SU-DHL-6 (cell line): Measurements from ENCODE around the gene GDPD3.

Experiments used
- H2AFZ ChIP-seq: fragments of 200-600 bp; sonication (generic); 2 replicates; pipeline ENCODE4 v1.6.1; 2014; ENCODE audit warnings: low read depth, mild to moderate bottlenecking, moderate library complexity, mixed read lengths, antibody characterized with exemption, low read length; ENCODE audit not compliant: severe bottlenecking
- H3F3A ChIP-seq: fragments of 200-600 bp; shearing (Covaris generic); 2 replicates; pipeline ENCODE4 v1.6.0; 2016; ENCODE audit warnings: antibody characterized with exemption, mild to moderate bottlenecking; ENCODE audit not compliant: insufficient read depth
- H3K27ac ChIP-seq: fragments of 200-600 bp; sonication (generic); 2 replicates; pipeline ENCODE4 v1.5.1; 2016; ENCODE audit warnings: low read depth, mild to moderate bottlenecking, low read length, moderate library complexity, mixed read lengths
- H3K27me3 ChIP-seq: fragments of 200-600 bp; sonication (generic), shearing (Covaris generic); 2 replicates; pipeline ENCODE4 v1.6.0; 2014; ENCODE audit warnings: mild to moderate bottlenecking, low read length
- H3K36me3 ChIP-seq: fragments of 200-600 bp; sonication (generic); 2 replicates; pipeline ENCODE4 v1.6.1; 2014; ENCODE audit warnings: mild to moderate bottlenecking, low read length, mixed read lengths
- H3K4me2 ChIP-seq: fragments of 300-600, 200-600 bp; shearing (Covaris generic), sonication (generic); 2 replicates; pipeline ENCODE4 v1.6.0; 2014; ENCODE audit warnings: low read length, low read depth, mild to moderate bottlenecking; ENCODE audit not compliant: poor library complexity, severe bottlenecking
- H3K4me3 ChIP-seq: fragments of 200-600 bp; sonication (generic); 2 replicates; pipeline ENCODE4 v1.5.1; 2014; ENCODE audit warnings: antibody characterized with exemption, low read length, mild to moderate bottlenecking, mixed read lengths; ENCODE audit not compliant: insufficient read depth, poor library complexity, severe bottlenecking
- H3K79me2 ChIP-seq: fragments of 200-600 bp; sonication (generic); 2 replicates; pipeline ENCODE4 v1.6.1; 2014; ENCODE audit warnings: mild to moderate bottlenecking, low read length, moderate library complexity; ENCODE audit not compliant: insufficient read depth
- H3K9ac ChIP-seq: fragments of 200-600 bp; sonication (generic); 2 replicates; pipeline ENCODE4 v1.7.0; 2014; ENCODE audit warnings: mild to moderate bottlenecking, low read length
- H3K9me2 ChIP-seq: fragments of 200-600 bp; sonication (generic); replicated peaks from 2 replicates; pipeline ENCODE4 v1.6.1; 2014; ENCODE audit warnings: low read length; ENCODE audit not compliant: insufficient read depth
- H3K9me3 ChIP-seq: fragments of 200-600 bp; sonication (generic); 2 replicates; pipeline ENCODE4 v1.6.1; 2014; ENCODE audit warnings: low read length, mixed read lengths; ENCODE audit not compliant: insufficient read depth
- H4K20me1 ChIP-seq: fragments of 200-600 bp; sonication (generic); 2 replicates; pipeline ENCODE4 v1.6.1; 2014; ENCODE audit warnings: low read depth, mild to moderate bottlenecking, antibody characterized with exemption, low read length, moderate library complexity, mixed read lengths
- CTCF ChIP-seq: fragments of 200-600 bp; sonication (generic); IDR thresholded peaks from one replicate; pipeline ENCODE4 v1.5.1; 2017; ENCODE audit warnings: antibody characterized with exemption, mild to moderate bottlenecking, low read length, moderate library complexity; ENCODE audit not compliant: insufficient read depth, poor library complexity, severe bottlenecking
- EZH2phosphoT487 ChIP-seq: fragments of 200-600 bp; sonication (generic), shearing (Covaris generic); conservative IDR thresholded peaks from 2 replicates; pipeline ENCODE4 v1.6.1; 2018; ENCODE audit warnings: mild to moderate bottlenecking, antibody characterized with exemption, low read length, moderate library complexity, mixed read lengths

The GDPD3 gene

GRCh38 chr16:30141750-30142149 lies 28.4 kb upstream of the GDPD3 start:
- H3K4me2 ChIP-seq, result no peak overlapping the region
- no peaks in the 10 kb centered on the region for H3F3A ChIP-seq
- no peaks in the 10 kb centered on the region for H3K36me3 ChIP-seq
- H3K9ac ChIP-seq, result no peak overlapping the region
- no peaks in the 10 kb centered on the region for H4K20me1 ChIP-seq
- no peaks in the 10 kb centered on the region for H3K9me3 ChIP-seq
- H3K9me2 ChIP-seq, result no peaks in the 10 kb centered on the region
- H2AFZ ChIP-seq, result no peak overlapping the region
- no peak overlapping the region for H3K4me3 ChIP-seq
- H3K79me2 ChIP-seq, result no peaks in the 10 kb centered on the region
- no peak for TF ChIP-seq CTCF
- TF ChIP-seq EZH2phosphoT487, result no peak
- no peaks in the 10 kb centered on the region for H3K27me3 ChIP-seq
- H3K27ac ChIP-seq, result no peak overlapping the region

DNA sequence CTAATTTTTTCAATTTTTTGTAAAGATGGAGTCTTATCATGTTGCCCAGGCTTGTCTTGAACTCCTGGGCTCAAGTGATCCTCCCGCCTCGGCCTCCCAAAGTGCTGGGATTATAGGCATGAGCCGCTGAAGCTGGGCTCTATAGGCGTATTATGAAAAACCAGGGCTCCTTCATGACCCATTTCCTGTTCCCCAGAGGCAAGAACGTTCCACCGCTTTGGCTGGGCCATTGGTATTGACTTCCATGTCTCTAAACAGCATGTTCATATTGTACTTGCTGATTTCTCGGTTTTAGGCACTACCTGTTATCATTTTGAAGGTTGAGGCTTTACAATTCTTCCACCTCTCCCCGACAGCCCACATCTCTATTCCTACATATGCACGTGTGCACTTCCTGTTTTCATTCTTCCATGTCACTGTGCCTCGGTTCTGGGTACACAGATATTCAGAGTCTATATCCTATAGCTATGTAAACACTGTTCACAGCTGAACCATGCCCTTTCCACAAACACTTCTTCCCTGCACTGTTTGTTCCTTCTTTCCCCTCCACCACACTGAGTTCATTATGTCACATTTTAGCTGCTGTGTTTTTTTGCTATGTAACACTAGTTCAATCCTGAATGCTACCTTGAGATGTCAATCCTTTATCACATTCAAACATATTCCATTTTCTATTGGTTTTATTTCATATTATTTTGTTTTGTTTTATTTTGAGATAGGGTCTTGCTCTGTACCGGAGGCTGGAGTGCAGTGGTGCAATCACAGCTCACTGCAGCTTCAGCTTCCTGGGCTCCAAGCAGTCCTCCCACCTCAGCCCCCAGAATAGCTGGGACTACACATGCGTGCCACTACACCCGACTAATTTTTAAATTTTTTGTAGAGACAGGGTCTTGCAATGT lies 26.5 kb upstream of the GDPD3 start:
- no peak overlapping the region for H3K4me3 ChIP-seq
- H3K9ac ChIP-seq, result no peak overlapping the region

GRCh38 chr16:30137897-30138296 lies 24.6 kb upstream of the GDPD3 start:
- Histone ChIP-seq H2AFZ (no peak overlapping the region), H3K79me2 (no peaks in the 10 kb centered on the region), H3K4me2 (no peak overlapping the region), H3K36me3 (no peaks in the 10 kb centered on the region), H3K4me3 (no peak overlapping the region), H3F3A (no peaks in the 10 kb centered on the region; the same call in 1 of the 2 replicates), H3K9me3 (no peaks in the 10 kb centered on the region), H4K20me1 (no peaks in the 10 kb centered on the region), H3K9ac (no peak overlapping the region), H3K27me3 (no peaks in the 10 kb centered on the region), H3K9me2 (no peaks in the 10 kb centered on the region), H3K27ac (no peak overlapping the region)
- TF ChIP-seq EZH2phosphoT487 (no peak), CTCF (no peak)

More for the DNA sequence above, 26.5 kb upstream of the GDPD3 start:
- Histone ChIP-seq H3K36me3 (no peaks in the 10 kb centered on the region), H3K27me3 (no peaks in the 10 kb centered on the region), H3K9me3 (no peaks in the 10 kb centered on the region), H3K9me2 (no peaks in the 10 kb centered on the region), H3K79me2 (no peaks in the 10 kb centered on the region), H3K4me2 (no peak overlapping the region), H4K20me1 (no peaks in the 10 kb centered on the region), H3F3A (no peaks in the 10 kb centered on the region; the same call in 1 of the 2 replicates), H3K27ac (no peak overlapping the region), H2AFZ (peak overlapping the region; percentile 71)
- TF ChIP-seq EZH2phosphoT487, result no peak
- no peak for TF ChIP-seq CTCF
